ENCODE data around the gene PIK3C2A. TPM values are rescaled to one million over a fixed set of nuclear protein-coding genes. Genes with fewer than 3 reads are reported as not detected.

PIK3C2A gene
- total and polyA plus RNA-seq, 2 donors (not counting 3 experiments of a cell fraction or from before 2014, with no cell fraction given), result 33.7 to 142 TPM

- dilution Hi-C loops (cut with MboI; ENCODE audit: extremely low pct_ligation_motif_present, low sequenced_read_pairs), result no loop called here
- intact Hi-C loops (cut with micrococcal nuclease), result no loop called here
- CTCF ChIA-PET, result interaction anchor here (1.1 to 1.6 kb wide), 3 partner anchors 9 to 40 kb away, joined by 4 read pairs; no protein-coding TSS in a partner anchor
Measured at GRCh38 chr11:17162376-17162775, 45.4 kb downstream of the PIK3C2A start.

More at GRCh38 chr11:17162376-17162775, 45.4 kb downstream of the PIK3C2A start:
- no peaks in the 10 kb centered on the region for H4K20me1 ChIP-seq (replicated peaks; ENCODE audit: control insufficient read depth, extremely low read depth, insufficient read depth, low read length)
- TF ChIP-seq, protein P1, sequence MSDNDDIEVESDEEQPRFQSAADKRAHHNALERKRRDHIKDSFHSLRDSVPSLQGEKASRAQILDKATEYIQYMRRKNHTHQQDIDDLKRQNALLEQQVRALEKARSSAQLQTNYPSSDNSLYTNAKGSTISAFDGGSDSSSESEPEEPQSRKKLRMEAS (IDR thresholded peaks at IDR 0.05; ENCODE audit: insufficient read depth, insufficient read length), result no peak
- no peak for TF ChIP-seq JUN (IDR thresholded peaks at IDR 0.05; ENCODE audit: borderline replicate concordance, insufficient read depth, insufficient read length, low read depth)
- no peak for TF ChIP-seq MYC (IDR thresholded peaks at IDR 0.05; ENCODE audit: low read depth, low read length)
- no peak for TF ChIP-seq GATA2 (IDR thresholded peaks at IDR 0.05; ENCODE audit: insufficient read depth, insufficient read length, low read depth, low read length)
- no peak for TF ChIP-seq POLR2A (IDR thresholded peaks at IDR 0.05; ENCODE audit: low read depth, low read length)
- TF ChIP-seq POLR2AphosphoS5 (IDR thresholded peaks at IDR 0.05; ENCODE audit: insufficient read depth, low read depth, low read length), result no peak
- TF ChIP-seq EZH2 (IDR thresholded peaks at IDR 0.05; ENCODE audit: borderline replicate concordance, low read depth, low read length, severe bottlenecking), result no peak
- TF ChIP-seq CTCF (IDR thresholded peaks at IDR 0.05; ENCODE audit: extremely low read depth in 1 of 2, insufficient read depth in 1 of 2, low read depth in 1 of 2, low read length in 2 of 2), result no peak
- TF ChIP-seq FOS (IDR thresholded peaks at IDR 0.05; ENCODE audit: borderline replicate concordance, insufficient read depth, low read length), result no peak
- H3K27ac ChIP-seq (ENCODE audit: insufficient read depth, low read depth, low read length), result no peak overlapping the region
- DNase-seq (ENCODE audit: low read depth, low spot score) (no peak), FAIRE-seq (peak; percentile 31)
- H3K36me3 ChIP-seq (ENCODE audit: control insufficient read depth in 2 of 2, extremely low read depth in 1 of 2, insufficient read depth in 2 of 2, low read length in 2 of 2), result no peaks in the 10 kb centered on the region
- no peak overlapping the region for H3K4me2 ChIP-seq (ENCODE audit: insufficient read depth, low read length)
- no TSS peak for BruUV-seq (replicated peaks)
- no peaks in the 10 kb centered on the region for H3K9me1 ChIP-seq (replicated peaks; ENCODE audit: control insufficient read depth, extremely low read depth, insufficient read depth, low read length)
- H3K4me3 ChIP-seq (replicated peaks in 1 of 3; ENCODE audit: insufficient read depth in 1 of 3, low read depth in 1 of 3, low read length in 3 of 3), result no peak overlapping the region
- H3K9ac ChIP-seq (replicated peaks; ENCODE audit: extremely low read depth, insufficient read depth, low read length), result no peak overlapping the region
- H3K79me2 ChIP-seq (ENCODE audit: control insufficient read depth, insufficient read depth, low read length), result peaks cover 86% of the 10 kb centered on the region
- H3K27me3 ChIP-seq (ENCODE audit: control insufficient read depth in 2 of 2, insufficient read depth in 2 of 2, low read length in 2 of 2), result no peaks in the 10 kb centered on the region
- H2AFZ ChIP-seq (ENCODE audit: low read depth, low read length), result no peak overlapping the region
- peaks cover 67% of the 10 kb centered on the region for H3K4me1 ChIP-seq (ENCODE audit: control insufficient read depth, extremely low read depth, insufficient read depth, low read length)
- POLR2A ChIA-PET, result no interaction called here
- H3K9me3 ChIP-seq (replicated peaks; ENCODE audit: control insufficient read depth, insufficient read depth, low read length), result no peaks in the 10 kb centered on the region
